Activated CD8-positive, alpha-beta T cell treated with anti-CD3 and anti-CD28 coated beads, Interleukin-2, amount 10 ng/mL, durations not matched to agents 7 days and 5 days (primary cell): ENCODE measurements around the gene ZFYVE26. TPM values are rescaled to one million over a fixed set of nuclear protein-coding genes. Genes with fewer than 3 reads are reported as not detected.
"Not testable (repeated sequence)": the region's sequence is repeated elsewhere in the genome, so short reads cannot be mapped to it uniquely, and the experiment has no call there.

Experiments
- ATAC-seq: fragments of 150-1000 bp; cut with Tn5 transposase; one replicate; pipeline ENCODE4 v1.10.0; 2021; ENCODE audit warnings: moderate library complexity
- CTCF ChIA-PET: fragments of 350-600 bp; sonication (Branson Sonifier 250); formaldehyde crosslinking; loops from one replicate; lab custom pipeline; 2021; ENCODE audit warnings: antibody characterized with exemption; lab: Charles Lee
- POLR2A ChIA-PET: fragments of 350-600 bp; sonication (Branson Sonifier 250); formaldehyde crosslinking; loops from one replicate; lab custom pipeline; 2021; ENCODE audit warnings: antibody characterized with exemption; lab: Charles Lee
- DNase-seq: peaks from one replicate; pipeline ENCODE4 v3.0.0-alpha.2; 2020
- H3K27ac Mint-ChIP-seq: one replicate; pipeline ENCODE4 v1.8.0; 2021; ENCODE audit warnings: mild to moderate bottlenecking, mixed read lengths
- H3K27me3 Mint-ChIP-seq: one replicate; pipeline ENCODE4 v1.8.0; 2021; ENCODE audit warnings: low read depth, mixed read lengths
- H3K36me3 Mint-ChIP-seq: one replicate; pipeline ENCODE4 v1.8.0; 2021; ENCODE audit warnings: low read depth, mixed read lengths
- H3K4me1 Mint-ChIP-seq: one replicate; pipeline ENCODE4 v1.8.0; 2021; ENCODE audit warnings: low read depth, mixed read lengths
- H3K4me3 Mint-ChIP-seq: one replicate; pipeline ENCODE4 v1.8.0; 2021; ENCODE audit warnings: mild to moderate bottlenecking, mixed read lengths
- H3K9me3 Mint-ChIP-seq: one replicate; pipeline ENCODE4 v1.8.0; 2022; ENCODE audit warnings: mixed read lengths; ENCODE audit not compliant: insufficient read depth
- total RNA-seq, 2 experiments: library from RNA; stranded (reverse); gene quantifications; one replicate each; pipeline ENCODE4 v1.2.3, GENCODE V29; 2021

ZFYVE26 gene
- total RNA-seq, 2 experiments from 2014 or later, result 22.6 to 22.9 TPM

DNA sequence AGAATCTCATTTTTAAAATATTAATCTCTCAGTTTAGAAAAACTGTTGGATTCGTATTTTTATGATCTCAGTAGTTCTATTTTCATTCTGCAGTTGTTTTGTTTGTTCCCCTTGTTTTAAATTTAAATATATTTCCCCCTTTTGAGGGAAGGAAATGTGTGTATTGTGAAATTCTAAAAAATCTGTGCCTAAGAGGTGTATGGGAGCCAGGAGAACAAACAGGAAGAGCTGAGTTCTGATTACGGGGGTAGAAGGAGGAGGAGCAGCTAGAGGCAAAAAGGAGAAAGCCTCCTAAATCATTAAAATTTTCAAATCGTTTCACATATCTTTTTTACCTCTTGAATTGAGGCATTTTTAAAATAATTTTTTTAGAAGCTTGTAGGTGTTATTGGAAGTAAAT lies 112.4 kb downstream of the ZFYVE26 start:
- no peak for DNase-seq
- Mint-ChIP-seq H3K36me3 (no peaks in the 10 kb centered on the region), H3K9me3 (no peaks in the 10 kb centered on the region), H3K4me3 (no peak overlapping the region), H3K27me3 (peaks cover 5% of the 10 kb centered on the region), H3K27ac (no peak overlapping the region), H3K4me1 (peaks cover 3% of the 10 kb centered on the region)
- ATAC-seq, result no peak
- POLR2A ChIA-PET, result interaction anchor here (0.9 to 1.4 kb wide), 5 partner anchors 8 to 85 kb away, joined by 3 to 7 read pairs (median 3); partner anchors contain the start of gene RDH11
- CTCF ChIA-PET, result interaction anchor here (0.7 to 3.2 kb wide), 51 partner anchors 9 to 1110 kb away, joined by 3 to 93 read pairs (median 4); partner anchors contain the start of genes ARG2, ATP6V1D, PIGH and RDH11

DNA sequence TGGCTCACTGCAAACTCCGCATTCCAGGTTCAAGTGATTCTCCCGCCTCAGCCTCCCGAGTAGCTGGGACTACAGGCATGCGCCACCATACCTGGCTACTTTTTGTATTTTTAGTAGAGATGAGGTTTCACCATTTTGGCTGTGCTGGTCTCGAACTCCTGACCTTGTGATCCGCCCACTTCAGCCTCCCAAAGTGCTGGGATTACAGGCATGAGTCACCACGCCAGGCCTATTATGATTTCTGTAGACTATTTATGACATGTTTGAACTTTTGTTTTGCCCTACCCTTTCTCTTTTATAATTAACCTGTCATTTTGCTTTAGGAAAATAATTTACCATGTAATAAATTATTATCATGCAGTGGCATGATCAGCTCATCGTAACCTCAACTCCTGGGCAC lies 114.9 kb downstream of the ZFYVE26 start, which contains the start of gene RDH12:
Gene RDH12, plus strand, starts transcription at position 395 of the 400 bp plus-strand sequence. CDS start 20,757 bp downstream, outside the sequence.
- H3K4me1 Mint-ChIP-seq, POLR2A ChIA-PET, H3K4me3 Mint-ChIP-seq: not testable (repeated sequence)

DNA sequence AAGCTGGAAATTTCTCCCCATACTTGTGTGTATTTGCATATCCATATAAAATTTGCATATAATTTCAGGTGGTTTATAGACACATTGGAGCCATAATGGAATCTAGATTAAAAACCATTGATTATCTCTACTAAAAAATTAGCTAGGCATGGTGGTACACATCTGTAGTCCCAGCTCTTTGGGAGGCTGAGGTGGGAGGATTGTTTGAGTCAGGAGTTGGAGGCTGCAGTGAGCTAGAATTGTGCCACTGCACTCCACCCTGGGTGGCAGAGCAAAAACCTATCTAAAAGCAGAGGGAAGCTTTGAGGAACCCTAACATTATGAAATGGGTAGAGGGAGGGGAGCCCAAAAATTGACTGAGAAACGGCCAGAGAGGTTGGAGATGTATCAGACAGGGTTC lies 118.2 kb downstream of the ZFYVE26 start:
- ChIA-PET POLR2A (no interaction called here), CTCF (interaction anchor here (0.7 to 1.9 kb wide), 4 partner anchors 79 to 339 kb away, joined by 3 to 10 read pairs (median 4); partner anchors contain the start of gene ATP6V1D)
- no peak for ATAC-seq
- Mint-ChIP-seq H3K27me3 (no peaks in the 10 kb centered on the region), H3K27ac (no peak overlapping the region), H3K9me3 (no peaks in the 10 kb centered on the region), H3K4me3 (no peak overlapping the region), H3K36me3 (no peaks in the 10 kb centered on the region), H3K4me1 (peaks cover 20% of the 10 kb centered on the region)
- DNase-seq, result no peak

More for the DNA sequence above, 114.9 kb downstream of the ZFYVE26 start, which contains the start of gene RDH12:
- H3K27ac Mint-ChIP-seq, H3K9me3 Mint-ChIP-seq, H3K27me3 Mint-ChIP-seq, H3K36me3 Mint-ChIP-seq, ATAC-seq, DNase-seq: not testable (repeated sequence)
- CTCF ChIA-PET, result interaction anchor here (0.6 to 2.3 kb wide), 6 partner anchors 21 to 342 kb away, joined by 3 to 8 read pairs (median 3); partner anchors contain the start of genes ATP6V1D and PIGH

DNA sequence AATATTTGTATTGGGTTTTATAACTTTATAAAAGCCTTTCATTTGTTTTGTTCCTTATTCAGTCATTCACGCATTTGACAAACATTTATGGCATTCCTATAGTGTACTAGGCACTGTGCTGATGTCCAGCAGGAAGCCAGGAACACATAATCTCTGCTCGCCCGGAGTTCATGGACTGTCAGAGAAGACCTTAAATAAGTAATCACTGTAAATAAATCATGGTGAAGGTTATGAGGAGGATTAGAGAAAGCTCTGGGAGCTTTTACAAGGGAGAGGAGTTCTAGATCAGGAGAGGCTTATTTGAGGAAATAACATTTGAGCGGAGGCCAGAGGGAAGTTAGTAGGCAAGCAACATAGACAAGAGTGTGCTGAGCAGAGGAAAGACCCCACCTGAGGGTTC lies 119.4 kb downstream of the ZFYVE26 start:
- ChIA-PET POLR2A (no interaction called here), CTCF (interaction anchor here (1.7 to 1.9 kb wide), 2 partner anchors 78 to 338 kb away, joined by 4 to 10 read pairs; partner anchors contain the start of gene ATP6V1D)
- Mint-ChIP-seq H3K4me3 (no peak overlapping the region), H3K9me3 (no peaks in the 10 kb centered on the region), H3K27ac (no peak overlapping the region), H3K4me1 (peaks cover 28% of the 10 kb centered on the region), H3K27me3 (no peaks in the 10 kb centered on the region), H3K36me3 (peaks cover 5% of the 10 kb centered on the region)
- ATAC-seq, result no peak
- no peak for DNase-seq

Other genes with a start within 250 kb of the ZFYVE26 start
- 10 to 100 TPM; 14.8 to 17.5 TPM for gene PIGH, start 216.3 kb downstream of the ZFYVE26 start, total RNA-seq
- gene ARG2, start 196.7 kb downstream of the ZFYVE26 start, total RNA-seq, result 1 to 10 TPM; 1.6 to 2.3 TPM
- 10 to 100 TPM; 69.6 to 70.6 TPM for gene VTI1B, start 142.0 kb downstream of the ZFYVE26 start, total RNA-seq
- gene RDH11, start 120.8 kb downstream of the ZFYVE26 start, total RNA-seq, result 10 to 100 TPM; 48.8 to 57.1 TPM
- gene RDH12, start 114.7 kb downstream of the ZFYVE26 start, total RNA-seq, result not detected
- gene RAD51B, start 3.2 kb upstream of the ZFYVE26 start, total RNA-seq, result 10 to 100 TPM; 34.1 to 38.8 TPM